H9 (cell line): ENCODE measurements around the gene DNAH8. TPM values are rescaled to one million over a fixed set of nuclear protein-coding genes. Genes with fewer than 3 reads are reported as not detected.
A peak's percentile ranks its signal among the peaks of the same experiment; 100 is the strongest.
"Not testable (repeated sequence)": the region's sequence is repeated elsewhere in the genome, so short reads cannot be mapped to it uniquely, and the experiment has no call there.

Experiments
- DNase-seq: peaks from one replicate; pipeline ENCODE4 v3.0.0-alpha.2; 2017
- H2AFZ ChIP-seq: one replicate; pipeline ENCODE4 v1.6.1; 2013; ENCODE audit warnings: mild to moderate bottlenecking, low read length, control low read depth, moderate library complexity
- H2AK5ac ChIP-seq: 2 replicates; pipeline ENCODE4 v1.6.1; 2013; ENCODE audit warnings: low read length, control low read depth, mixed read lengths; ENCODE audit not compliant: insufficient read length
- H2BK120ac ChIP-seq: one replicate; pipeline ENCODE4 v1.6.1; 2013; ENCODE audit warnings: low read depth, mild to moderate bottlenecking, low read length, control low read depth, inconsistent platforms; ENCODE audit not compliant: poor library complexity, severe bottlenecking
- H2BK12ac ChIP-seq: 2 replicates; pipeline ENCODE4 v1.6.1; 2013; ENCODE audit warnings: low read length, control low read depth, mixed read lengths, low read depth; ENCODE audit not compliant: insufficient read length
- H2BK15ac ChIP-seq: 2 replicates; pipeline ENCODE4 v1.6.1; 2013; ENCODE audit warnings: low read depth, low read length, control low read depth
- H2BK20ac ChIP-seq: one replicate; pipeline ENCODE4 v1.6.1; 2013; ENCODE audit warnings: low read depth, mild to moderate bottlenecking, low read length, control low read depth, inconsistent platforms; ENCODE audit not compliant: poor library complexity, severe bottlenecking
- H2BK5ac ChIP-seq: 2 replicates; pipeline ENCODE4 v1.6.1; 2013; ENCODE audit warnings: low read length, control low read depth, mixed read lengths; ENCODE audit not compliant: insufficient read length
- H3K14ac ChIP-seq: 2 replicates; pipeline ENCODE4 v1.6.1; 2013; ENCODE audit warnings: low read length, control low read depth; ENCODE audit not compliant: insufficient read depth
- H3K18ac ChIP-seq: 2 replicates; pipeline ENCODE4 v1.6.1; 2013; ENCODE audit warnings: low read depth, mild to moderate bottlenecking, mixed read lengths, low read length, control low read depth; ENCODE audit not compliant: insufficient read length
- H3K23ac ChIP-seq: 2 replicates; pipeline ENCODE4 v1.6.1; 2013; ENCODE audit warnings: low read length, control low read depth, mixed read lengths, low read depth; ENCODE audit not compliant: insufficient read length
- H3K23me2 ChIP-seq: 2 replicates; pipeline ENCODE4 v1.6.1; 2013; ENCODE audit warnings: low read depth, mild to moderate bottlenecking, mixed read lengths, low read length, control low read depth; ENCODE audit not compliant: insufficient read length, poor library complexity, severe bottlenecking
- H3K27ac ChIP-seq: 2 replicates; pipeline ENCODE4 v1.5.1; 2013; ENCODE audit warnings: low read length, control low read depth, mixed read lengths, low read depth; ENCODE audit not compliant: insufficient read length
- H3K27me3 ChIP-seq: 2 replicates; pipeline ENCODE4 v1.6.1; 2013; ENCODE audit warnings: low read length, control low read depth, inconsistent platforms; ENCODE audit not compliant: insufficient read depth
- H3K4ac ChIP-seq: 2 replicates; pipeline ENCODE4 v1.6.1; 2013; ENCODE audit warnings: low read depth, mild to moderate bottlenecking, control low read depth, inconsistent platforms, low read length, moderate library complexity
- H3K4me1 ChIP-seq: 2 replicates; pipeline ENCODE4 v1.6.1; 2013; ENCODE audit warnings: low read length, control low read depth, inconsistent platforms; ENCODE audit not compliant: insufficient read depth
- H3K4me2 ChIP-seq: 2 replicates; pipeline ENCODE4 v1.6.1; 2013; ENCODE audit warnings: low read length, control low read depth, mixed read lengths; ENCODE audit not compliant: insufficient read length, insufficient read depth
- H3K56ac ChIP-seq: 2 replicates; pipeline ENCODE4 v1.6.1; 2013; ENCODE audit warnings: low read depth, mild to moderate bottlenecking, mixed read lengths, low read length, control low read depth; ENCODE audit not compliant: insufficient read length
- H3K79me1 ChIP-seq: 2 replicates; pipeline ENCODE4 v1.6.1; 2013; ENCODE audit warnings: low read depth, mild to moderate bottlenecking, moderate library complexity, low read length, control low read depth, inconsistent platforms; ENCODE audit not compliant: insufficient read depth, poor library complexity, severe bottlenecking
- H3K79me2 ChIP-seq: 2 replicates; pipeline ENCODE4 v1.6.1; 2013; ENCODE audit warnings: low read length, control low read depth, inconsistent platforms; ENCODE audit not compliant: insufficient read depth
- H3K9ac ChIP-seq: 2 replicates; pipeline ENCODE4 v1.6.1; 2013; ENCODE audit warnings: low read length, control low read depth, mixed read lengths; ENCODE audit not compliant: insufficient read length; ENCODE audit errors: extremely low read depth
- H3K9me3 ChIP-seq: one replicate; pipeline ENCODE4 v1.6.1; 2013; ENCODE audit warnings: low read depth, low read length, inconsistent platforms; ENCODE audit not compliant: control insufficient read depth
- H3T11ph ChIP-seq: one replicate; pipeline ENCODE4 v1.6.1; 2013; ENCODE audit warnings: mild to moderate bottlenecking, low read length, control low read depth, inconsistent platforms
- H4K20me1 ChIP-seq: one replicate; pipeline ENCODE4 v1.6.1; 2013; ENCODE audit not compliant: control insufficient read depth, insufficient read length, insufficient read depth
- H4K5ac ChIP-seq: 2 replicates; pipeline ENCODE4 v1.6.1; 2013; ENCODE audit warnings: low read depth, mild to moderate bottlenecking, mixed read lengths, low read length, control low read depth; ENCODE audit not compliant: insufficient read length
- H4K8ac ChIP-seq: replicated peaks from 2 replicates; pipeline ENCODE4 v1.6.1; 2013; ENCODE audit warnings: low read length, control low read depth, mixed read lengths, low read depth; ENCODE audit not compliant: insufficient read length
- H4K91ac ChIP-seq: 2 replicates; pipeline ENCODE4 v1.6.1; 2013; ENCODE audit warnings: low read depth, mild to moderate bottlenecking, moderate library complexity, mixed read lengths, low read length, control low read depth; ENCODE audit not compliant: insufficient read length
- H3K27ac Mint-ChIP-seq, 3 experiments: 2 replicates in 2 of 3; 3 replicates in 1 of 3; pipeline ENCODE4 v1.8.0; 2020 to 2021; ENCODE audit warnings: mixed read lengths in 3 of 3, mild to moderate bottlenecking in 1 of 3, moderate library complexity in 1 of 3
- H3K27me3 Mint-ChIP-seq: 2 replicates; pipeline ENCODE4 v1.8.0; 2021; ENCODE audit warnings: low read depth, mild to moderate bottlenecking, moderate library complexity, mixed read lengths
- H3K36me3 Mint-ChIP-seq, 3 experiments: 2 replicates in 2 of 3; 3 replicates in 1 of 3; pipeline ENCODE4 v1.8.0; 2020 to 2021; ENCODE audit warnings: low read depth in 3 of 3, mixed read lengths in 3 of 3; ENCODE audit not compliant: insufficient read depth in 1 of 3
- H3K4me1 Mint-ChIP-seq, 2 experiments: 2 replicates each; pipeline ENCODE4 v1.8.0; 2020; ENCODE audit warnings: mixed read lengths in 2 of 2
- H3K4me3 Mint-ChIP-seq, 2 experiments: 2 replicates in 1 of 2; 3 replicates in 1 of 2; pipeline ENCODE4 v1.8.0; 2020 to 2021; ENCODE audit warnings: mild to moderate bottlenecking in 2 of 2, mixed read lengths in 2 of 2, moderate library complexity in 1 of 2
- H3K9me3 Mint-ChIP-seq, 2 experiments: 2 replicates in 1 of 2; 3 replicates in 1 of 2; pipeline ENCODE4 v1.8.0; 2020; ENCODE audit warnings: mild to moderate bottlenecking in 2 of 2, mixed read lengths in 2 of 2, moderate library complexity in 1 of 2
- CTCF ChIP-seq: fragments of 200-600 bp; sonication (generic); conservative IDR thresholded peaks from 3 replicates; pipeline ENCODE4 v1.8.0; 2021; ENCODE audit warnings: antibody characterized with exemption, mild to moderate bottlenecking
- WGBS: extraction: QIAGEN DNeasy Blood & Tissue Kit; methylation state at CpG from one replicate; pipeline ENCODE4 v1.1.7; 2013; ENCODE audit warnings: missing lambda C conversion rate, low lambda C conversion rate, mixed read lengths; ENCODE audit not compliant: insufficient read length; ENCODE audit errors: extremely low coverage; 5-methylcytosine and 5-hydroxymethylcytosine counted together
- total RNA-seq: library from RNA; stranded (reverse); gene quantifications from 2 replicates; pipeline ENCODE4 v1.2.1, GENCODE V29; 2021

DNAH8 gene
- total RNA-seq, 1 experiment from 2014 or later: not detected

GRCh38 chr6:38796006-38796405, 80.9 kb downstream of the DNAH8 start:
- no peak overlapping the region for H3K14ac ChIP-seq
- H3K79me1 ChIP-seq: no peaks in the 10 kb centered on the region
- H2BK12ac ChIP-seq: no peak overlapping the region
- no peak overlapping the region for H3K4me2 ChIP-seq
- no peak overlapping the region for H3T11ph ChIP-seq
- no peak overlapping the region for H2AFZ ChIP-seq
- H3K56ac ChIP-seq: no peak overlapping the region
- no peak overlapping the region for H4K5ac ChIP-seq
- H2BK5ac ChIP-seq: no peak overlapping the region
- H4K91ac ChIP-seq: no peak overlapping the region
- H3K18ac ChIP-seq: no peak overlapping the region
- H3K27me3 Mint-ChIP-seq: peaks cover 5% of the 10 kb centered on the region
- H2BK20ac ChIP-seq: no peak overlapping the region
- H4K8ac ChIP-seq: no peak overlapping the region
- H3K23me2 ChIP-seq: no peaks in the 10 kb centered on the region
- no peak overlapping the region for H3K23ac ChIP-seq
- no peak for TF ChIP-seq CTCF
- H2BK120ac ChIP-seq: no peak overlapping the region
- H3K27ac ChIP-seq: no peak overlapping the region
- H3K27ac Mint-ChIP-seq: 0 out of 7 replicates have a peak overlapping the region, but pooled peaks of 2 of the 3 experiments have one; percentile 6 to 22
- H3K79me2 ChIP-seq: no peaks in the 10 kb centered on the region
- H3K9ac ChIP-seq: no peak overlapping the region
- H2BK15ac ChIP-seq: no peak overlapping the region
- H2AK5ac ChIP-seq: no peak overlapping the region
- no peak overlapping the region for H3K4ac ChIP-seq
- H4K20me1 ChIP-seq: no peaks in the 10 kb centered on the region
- H3K36me3 Mint-ChIP-seq: no peaks in the 10 kb centered on the region
- no peak for DNase-seq
- H3K27me3 ChIP-seq: no peaks in the 10 kb centered on the region
- no peak overlapping the region for H3K4me3 Mint-ChIP-seq
- no CpG with 5 or more reads among the region's 3 CpGs for WGBS
- no peaks in the 10 kb centered on the region for H3K9me3 Mint-ChIP-seq
- no peaks in the 10 kb centered on the region for H3K4me1 ChIP-seq
- H3K4me1 Mint-ChIP-seq: peaks cover 7 to 8% of the 10 kb centered on the region in 2 experiments
- H3K9me3 ChIP-seq: no peaks in the 10 kb centered on the region

GRCh38 chr6:38796437-38796836, 81.3 kb downstream of the DNAH8 start:
- not testable (repeated sequence) for H3K18ac ChIP-seq, H3K23ac ChIP-seq, H4K5ac ChIP-seq, H3K4ac ChIP-seq, DNase-seq, H2BK20ac ChIP-seq, H3K4me2 ChIP-seq, H4K8ac ChIP-seq, H3K56ac ChIP-seq, H2AK5ac ChIP-seq, H3K4me3 Mint-ChIP-seq, H3K27ac ChIP-seq, H3K4me1 ChIP-seq, H4K20me1 ChIP-seq, H2BK12ac ChIP-seq, H3K23me2 ChIP-seq, H3K9me3 Mint-ChIP-seq, H4K91ac ChIP-seq, H2AFZ ChIP-seq, H3K9ac ChIP-seq, H3K79me2 ChIP-seq, H3K36me3 Mint-ChIP-seq, H3K27ac Mint-ChIP-seq, H3K4me1 Mint-ChIP-seq, H3K14ac ChIP-seq, H3K27me3 ChIP-seq, H2BK15ac ChIP-seq, H3K9me3 ChIP-seq, H2BK120ac ChIP-seq, H3K27me3 Mint-ChIP-seq, H3K79me1 ChIP-seq, H2BK5ac ChIP-seq, H3T11ph ChIP-seq
- WGBS: no CpG with 5 or more reads among the region's 9 CpGs
